NCI-H128 (cell line): Measurements from ENCODE around the gene KLHL18.
"Not testable (repeated sequence)": the region's sequence is repeated elsewhere in the genome, so short reads cannot be mapped to it uniquely, and the experiment has no call there.

Experiments used
- DNase-seq: peaks from one replicate; lab custom pipeline; 2025; ENCODE audit not compliant: unreplicated experiment; lab: John Stamatoyannopoulos, UW

KLHL18 gene

DNA sequence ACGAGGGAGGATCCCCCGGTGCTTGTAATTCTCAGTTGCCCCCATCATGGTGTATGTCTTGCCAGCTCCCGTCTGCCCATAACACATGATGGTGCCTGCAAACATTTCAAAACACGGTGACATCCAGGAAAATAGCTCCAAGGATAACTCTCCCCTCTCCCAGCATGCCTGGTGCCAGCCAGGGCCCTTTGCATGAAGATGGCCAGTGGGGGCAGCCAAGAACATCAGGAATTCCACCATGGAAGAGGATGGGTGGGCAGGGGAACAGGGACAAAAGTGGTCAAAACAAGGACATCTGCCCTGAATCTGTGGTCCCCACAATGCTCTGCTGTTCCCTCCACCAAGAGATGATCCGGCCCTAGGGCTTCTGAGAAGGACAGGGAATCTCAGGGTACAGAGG, 9.2 kb upstream of the KLHL18 start:
- DNase-seq: no peak

DNA sequence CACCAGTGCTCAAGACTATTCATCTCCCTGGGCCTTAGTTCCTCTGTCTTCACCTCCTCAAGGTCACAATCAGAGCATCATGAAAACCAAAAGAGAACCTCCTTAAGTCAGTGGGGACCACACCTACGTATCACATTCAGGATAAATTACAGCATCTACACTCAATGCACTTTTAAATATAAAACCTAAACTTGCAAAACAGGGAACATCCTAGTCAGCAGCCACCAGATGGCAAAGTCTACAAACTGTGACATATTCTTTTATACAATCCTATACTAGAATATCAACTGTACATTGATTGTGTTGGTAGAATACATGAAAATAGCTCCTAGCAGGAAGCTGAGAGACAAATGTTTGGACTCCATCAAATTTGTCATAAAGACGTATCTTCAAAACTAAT, 8.1 kb upstream of the KLHL18 start:
- no peak for DNase-seq

DNA sequence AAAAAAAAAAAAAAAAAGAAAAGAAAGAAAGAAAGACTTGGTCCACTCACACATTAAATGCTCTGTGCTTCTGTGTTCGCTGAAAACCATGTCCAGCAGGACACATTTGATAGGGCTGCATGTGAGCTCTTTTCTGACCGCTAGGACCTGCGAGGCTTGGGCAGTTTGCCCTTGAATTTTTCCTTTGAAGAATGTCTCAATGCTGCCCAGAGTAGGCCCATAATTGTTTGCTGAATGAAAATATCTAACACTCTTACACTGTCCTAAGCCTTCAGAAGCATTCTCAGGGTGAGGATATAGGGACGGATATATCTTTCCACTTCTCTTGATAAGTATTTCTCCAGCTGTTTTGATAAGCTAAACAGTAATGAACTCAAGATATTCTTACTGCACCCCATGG, 6.2 kb upstream of the KLHL18 start:
- no peak for DNase-seq

DNA sequence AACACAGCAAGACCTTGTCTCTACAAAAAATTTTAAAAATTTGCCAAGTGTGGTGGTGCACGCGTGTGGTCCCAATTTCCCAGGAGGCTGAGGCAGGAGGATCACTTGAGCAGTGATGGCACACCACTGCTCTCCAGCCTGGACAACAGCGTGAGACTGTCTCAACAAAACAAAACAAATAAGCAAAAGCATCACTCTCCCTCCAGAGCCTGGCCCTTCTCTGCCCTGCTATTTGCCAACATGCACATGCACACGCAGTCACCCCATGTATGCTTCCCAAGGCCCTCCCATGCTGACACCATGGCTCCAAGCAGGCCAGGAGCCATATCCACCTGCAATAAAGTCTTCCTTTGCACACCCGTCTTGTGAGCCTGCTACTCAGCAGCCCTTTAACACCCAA, 2.2 kb upstream of the KLHL18 start:
- no peak for DNase-seq

DNA sequence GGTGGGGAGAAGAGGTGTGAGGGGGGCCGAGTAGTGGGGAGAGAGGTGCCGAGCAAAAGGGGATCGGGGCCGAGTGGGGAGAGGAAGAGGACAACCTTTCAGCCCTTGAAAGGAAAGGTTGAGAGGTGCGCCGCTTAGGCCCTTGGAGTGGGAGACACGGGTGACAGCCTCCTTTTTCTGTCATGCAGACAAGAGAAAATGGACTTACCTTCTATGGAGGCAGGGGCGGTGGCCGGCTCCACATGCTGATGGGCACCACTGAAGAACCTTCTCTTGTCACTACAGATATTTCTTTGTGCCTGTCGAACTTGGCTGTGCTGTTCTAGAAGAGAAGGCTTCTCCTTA, 421 bp downstream of the KLHL18 start:
- DNase-seq: no peak

DNA sequence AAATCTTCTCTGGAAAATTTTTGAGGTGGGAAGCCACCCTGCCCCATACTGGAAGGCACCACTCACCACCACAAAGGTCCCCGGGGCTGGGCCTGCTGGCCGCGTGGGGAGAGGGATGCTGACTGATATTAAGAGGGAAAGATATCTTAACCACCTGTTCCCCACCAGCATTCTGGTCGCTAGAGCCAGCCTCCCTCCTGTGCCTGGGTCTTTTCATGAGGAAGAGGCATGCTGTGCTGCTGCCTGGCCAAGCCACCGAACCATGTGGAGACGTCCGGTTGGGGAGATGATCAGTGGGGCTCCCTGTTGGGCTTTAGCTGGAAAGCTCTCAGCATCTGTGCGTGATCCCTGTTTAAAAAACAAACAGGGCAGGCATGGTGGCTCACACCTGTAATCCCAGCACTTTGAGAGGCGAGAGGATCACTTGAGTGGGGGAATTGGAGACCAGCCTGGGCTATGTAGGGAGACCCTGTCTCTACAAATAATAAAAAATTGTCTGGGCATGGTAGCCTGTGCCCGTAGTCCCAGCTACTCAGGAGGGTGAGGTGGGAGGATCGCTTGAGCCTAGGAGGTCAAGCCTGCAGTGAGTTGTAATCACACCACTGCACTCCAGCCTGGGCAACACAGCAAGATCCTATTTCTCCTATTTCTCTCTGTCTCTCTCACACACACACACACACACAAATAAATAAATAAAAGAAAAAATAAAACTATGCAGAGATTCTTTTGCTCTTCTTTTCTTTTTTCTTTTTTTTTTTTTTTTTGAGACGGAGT, 1.0 kb downstream of the KLHL18 start:
- DNase-seq: no peak

DNA sequence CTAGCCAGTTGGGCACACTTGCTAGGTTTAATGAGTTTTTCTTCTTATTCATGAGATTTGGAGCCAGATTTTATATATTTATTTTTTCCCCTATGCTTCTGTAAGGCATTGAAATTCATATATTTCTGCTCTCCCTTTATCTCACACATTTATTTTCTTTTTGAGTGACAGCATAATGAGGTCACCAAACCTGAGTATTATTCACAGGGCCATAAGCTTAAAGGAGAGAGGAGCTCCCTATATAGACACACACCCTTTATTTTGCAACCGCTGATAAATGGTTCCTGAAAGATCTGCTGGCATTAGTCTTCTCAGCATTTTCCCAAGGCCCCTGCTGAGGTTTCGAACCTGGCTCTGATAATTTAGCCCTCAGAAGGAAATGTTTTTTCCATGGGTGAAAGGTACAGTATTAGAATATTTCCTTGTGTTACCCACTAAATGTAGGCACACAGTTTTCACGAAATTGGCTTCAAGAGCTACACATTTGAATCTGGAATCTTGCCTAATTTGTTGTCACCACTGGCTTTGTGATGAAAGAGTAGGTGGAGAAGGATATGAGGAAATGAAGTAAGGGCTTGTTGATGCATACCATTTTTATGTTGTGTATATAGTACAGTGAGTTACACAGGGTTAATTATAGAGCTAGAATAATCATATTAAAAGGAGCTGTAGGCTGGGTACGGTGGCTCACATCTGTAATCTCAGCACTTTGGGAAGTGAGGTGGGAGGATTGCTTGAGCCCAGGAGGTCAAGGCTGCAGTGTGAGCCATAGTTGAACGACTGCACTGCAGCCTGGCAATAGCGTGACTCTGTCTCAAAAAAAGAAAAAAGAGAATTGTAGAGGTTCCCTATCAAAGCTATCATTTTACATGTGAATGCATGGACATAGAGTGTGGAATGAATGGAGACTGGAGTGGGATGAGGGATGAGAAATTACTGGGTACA, 6.5 kb downstream of the KLHL18 start:
- no peak for DNase-seq

DNA sequence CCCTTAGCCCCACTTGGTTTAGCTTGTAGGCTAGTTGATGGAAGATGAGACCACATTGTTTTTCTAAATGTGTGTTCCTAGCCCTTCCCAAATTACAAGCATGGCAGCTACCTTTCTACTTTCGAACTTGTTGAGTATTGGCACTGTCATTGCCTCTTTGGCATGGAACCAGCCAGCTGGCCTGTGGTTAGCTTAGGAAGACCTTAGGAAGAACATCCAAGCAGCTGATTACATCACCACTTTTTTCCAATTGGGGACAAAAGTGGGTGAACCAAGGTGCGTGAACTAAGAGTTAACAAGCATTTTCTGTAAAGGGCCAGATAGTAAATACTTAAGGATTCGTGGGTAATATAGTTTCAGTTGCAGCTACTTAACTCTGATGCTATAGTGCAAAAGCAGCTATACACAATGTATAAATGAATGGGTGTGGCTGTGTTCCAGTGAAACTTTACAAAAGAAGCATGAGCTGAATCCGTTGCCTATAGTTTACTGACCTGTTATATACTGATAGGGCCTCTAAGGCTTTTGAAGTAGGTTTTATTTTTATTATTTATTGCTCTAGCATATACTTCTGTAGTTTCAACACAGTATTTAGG, 8.5 kb downstream of the KLHL18 start:
- DNase-seq: no peak

DNA sequence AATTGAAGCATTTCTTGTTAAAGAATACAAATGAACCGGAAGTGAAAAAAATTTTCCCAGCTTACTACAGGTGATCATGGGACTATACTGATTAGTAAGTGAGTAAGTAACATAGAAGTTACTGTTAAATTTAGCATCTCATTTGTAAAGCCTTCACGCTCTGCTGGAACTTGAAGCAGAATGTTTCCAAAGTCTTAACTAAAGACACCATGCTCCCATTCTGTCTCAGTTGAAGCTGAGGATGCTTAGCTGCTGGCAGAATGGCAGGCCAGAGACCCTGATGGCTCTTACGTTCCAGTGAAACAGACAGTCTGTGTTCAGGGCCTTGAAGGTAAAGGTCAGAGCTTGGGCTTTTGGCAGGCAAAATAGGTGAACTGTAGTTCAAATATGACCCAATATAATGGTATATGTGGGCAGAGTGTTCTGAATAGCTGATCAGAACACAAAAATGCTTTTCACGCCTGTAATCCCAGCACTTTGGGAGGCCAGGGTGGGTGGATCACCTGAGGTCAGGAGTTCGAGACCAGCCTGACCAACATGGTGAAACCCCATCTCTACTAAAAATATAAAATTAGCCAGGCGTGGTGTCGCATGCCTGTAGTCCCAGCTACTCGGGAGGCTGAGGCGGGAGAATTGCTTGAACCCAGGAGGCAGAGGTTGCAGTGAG, 9.1 kb downstream of the KLHL18 start:
- DNase-seq: not testable (repeated sequence)

DNA sequence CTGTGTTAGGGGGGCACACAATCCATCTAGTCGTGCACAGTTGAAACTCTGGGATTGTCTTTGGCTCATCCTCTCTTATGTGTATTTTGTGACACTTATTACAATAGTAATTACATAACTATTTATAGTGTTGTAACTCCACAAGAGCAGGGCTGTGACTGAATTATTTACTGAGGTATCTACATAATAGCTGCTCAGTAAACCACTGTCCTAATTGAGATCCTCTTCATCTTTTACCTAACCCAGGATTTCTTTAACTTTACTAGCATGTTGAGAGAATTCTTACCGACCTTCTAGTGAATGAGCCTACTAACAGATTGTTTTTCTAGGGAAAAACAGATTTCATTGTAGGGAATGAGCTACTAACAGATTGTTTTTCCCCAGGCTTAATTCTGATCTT, 11.1 kb downstream of the KLHL18 start:
- no peak for DNase-seq

DNA sequence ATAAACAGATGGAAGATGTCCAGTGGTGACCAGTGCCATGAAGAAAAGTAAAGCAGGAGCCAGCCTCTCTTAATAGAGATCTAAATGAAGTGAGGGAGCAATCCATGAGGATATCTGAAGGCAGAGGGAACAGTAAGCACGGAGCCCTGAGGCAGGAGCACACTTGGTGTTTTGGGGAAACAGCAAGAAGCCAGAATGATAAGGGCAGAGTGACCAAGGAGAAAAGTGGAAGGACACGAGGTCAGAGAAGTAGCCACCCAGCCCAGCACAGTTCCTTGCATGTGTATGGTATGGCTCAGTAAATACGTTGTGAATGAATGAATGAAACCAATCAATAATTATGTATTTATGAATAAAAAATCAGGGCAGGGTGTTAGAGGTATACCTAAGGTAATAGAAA, 11.6 kb downstream of the KLHL18 start:
- DNase-seq: no peak

DNA sequence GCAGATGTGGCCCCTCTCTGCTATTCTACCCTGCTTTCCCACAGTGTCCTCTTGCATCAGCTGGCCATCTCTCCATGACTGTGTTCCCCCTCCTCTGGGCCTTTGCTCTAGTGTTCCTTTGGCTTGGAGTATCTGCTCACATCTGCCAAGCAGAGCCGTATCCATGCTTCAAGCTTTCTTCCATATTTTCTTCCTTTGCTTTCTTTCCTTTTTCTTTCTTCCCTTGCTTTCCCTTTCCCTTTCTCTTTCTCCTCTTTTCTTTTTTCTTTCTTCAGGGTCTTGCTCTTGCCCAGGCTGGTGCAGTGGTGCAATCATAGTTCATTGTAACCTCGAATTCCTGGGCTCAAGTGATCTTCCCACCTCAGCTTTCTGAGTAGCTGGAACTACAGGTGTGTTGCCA, 12.6 kb downstream of the KLHL18 start:
- no peak for DNase-seq

DNA sequence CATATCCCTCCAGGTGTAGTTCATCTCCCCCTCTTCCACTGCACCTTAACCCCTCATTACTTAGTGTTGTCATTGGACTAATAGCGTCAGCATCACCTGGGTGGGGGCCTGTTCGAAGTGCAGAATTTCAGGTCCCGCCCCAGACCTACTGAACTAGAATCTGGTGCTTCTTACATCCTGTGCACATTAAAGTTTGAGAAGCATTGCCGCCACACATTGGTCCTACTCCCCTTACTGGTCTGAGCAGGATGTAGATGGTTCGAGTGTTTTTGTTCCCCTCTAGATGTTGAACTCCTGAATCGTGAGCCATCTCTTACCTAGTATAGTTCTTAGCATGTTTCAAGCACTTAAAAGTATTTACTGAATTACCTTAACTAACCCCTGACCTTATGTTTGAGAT, 13.2 kb downstream of the KLHL18 start:
- no peak for DNase-seq

DNA sequence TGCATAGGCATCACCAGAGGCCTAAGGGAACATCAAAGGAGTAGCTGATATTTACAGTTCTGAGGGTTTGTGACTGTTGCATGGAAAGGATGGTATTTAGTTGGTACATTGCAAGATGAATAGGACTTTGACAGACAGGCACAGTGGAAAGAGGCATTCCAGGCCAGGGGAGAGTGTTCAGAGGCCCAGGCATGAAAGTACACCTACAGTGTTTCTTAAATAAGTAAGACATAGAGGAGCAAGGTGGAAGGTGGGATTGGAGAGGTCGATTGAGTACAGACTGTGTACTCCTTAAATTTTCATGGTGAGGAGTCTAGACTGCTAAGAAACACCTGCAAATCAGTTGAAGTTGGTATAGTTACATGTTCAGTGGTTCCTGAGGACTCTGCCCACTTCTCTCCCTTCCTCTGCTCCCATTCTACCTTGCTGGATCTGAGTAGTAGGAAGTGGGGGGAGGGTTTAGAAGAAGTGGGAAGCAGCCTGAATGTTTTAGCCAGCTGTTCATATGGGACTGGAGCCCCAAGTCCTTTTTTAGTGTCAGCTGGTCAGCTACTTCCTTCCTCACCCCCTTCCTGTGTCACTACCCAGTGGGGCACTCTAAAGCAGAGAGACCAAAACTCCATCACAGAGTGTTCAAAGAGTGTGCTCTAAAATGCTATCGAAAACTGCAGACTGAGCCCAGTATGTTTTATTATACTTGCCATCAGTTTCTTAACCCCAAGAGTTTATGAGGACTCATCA, 14.0 kb downstream of the KLHL18 start:
- DNase-seq: no peak

DNA sequence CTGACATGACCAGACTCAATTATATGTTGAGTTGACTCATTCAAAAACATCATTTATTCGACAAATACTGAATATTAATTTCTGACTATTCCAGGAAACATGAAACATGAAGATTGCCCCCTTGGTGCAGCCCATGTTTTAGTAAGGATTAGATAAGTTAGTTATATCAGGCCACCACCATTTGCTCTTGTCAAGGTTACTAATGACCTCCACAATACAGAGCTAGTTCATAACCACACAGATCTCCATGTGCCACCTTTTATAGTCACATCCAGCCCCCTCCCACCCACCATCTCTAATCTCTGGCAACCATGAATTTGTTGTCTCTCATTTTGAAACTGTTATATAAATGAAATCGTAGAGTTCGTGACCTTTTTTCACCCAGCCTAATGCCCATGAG, 15.7 kb downstream of the KLHL18 start:
- DNase-seq: no peak

DNA sequence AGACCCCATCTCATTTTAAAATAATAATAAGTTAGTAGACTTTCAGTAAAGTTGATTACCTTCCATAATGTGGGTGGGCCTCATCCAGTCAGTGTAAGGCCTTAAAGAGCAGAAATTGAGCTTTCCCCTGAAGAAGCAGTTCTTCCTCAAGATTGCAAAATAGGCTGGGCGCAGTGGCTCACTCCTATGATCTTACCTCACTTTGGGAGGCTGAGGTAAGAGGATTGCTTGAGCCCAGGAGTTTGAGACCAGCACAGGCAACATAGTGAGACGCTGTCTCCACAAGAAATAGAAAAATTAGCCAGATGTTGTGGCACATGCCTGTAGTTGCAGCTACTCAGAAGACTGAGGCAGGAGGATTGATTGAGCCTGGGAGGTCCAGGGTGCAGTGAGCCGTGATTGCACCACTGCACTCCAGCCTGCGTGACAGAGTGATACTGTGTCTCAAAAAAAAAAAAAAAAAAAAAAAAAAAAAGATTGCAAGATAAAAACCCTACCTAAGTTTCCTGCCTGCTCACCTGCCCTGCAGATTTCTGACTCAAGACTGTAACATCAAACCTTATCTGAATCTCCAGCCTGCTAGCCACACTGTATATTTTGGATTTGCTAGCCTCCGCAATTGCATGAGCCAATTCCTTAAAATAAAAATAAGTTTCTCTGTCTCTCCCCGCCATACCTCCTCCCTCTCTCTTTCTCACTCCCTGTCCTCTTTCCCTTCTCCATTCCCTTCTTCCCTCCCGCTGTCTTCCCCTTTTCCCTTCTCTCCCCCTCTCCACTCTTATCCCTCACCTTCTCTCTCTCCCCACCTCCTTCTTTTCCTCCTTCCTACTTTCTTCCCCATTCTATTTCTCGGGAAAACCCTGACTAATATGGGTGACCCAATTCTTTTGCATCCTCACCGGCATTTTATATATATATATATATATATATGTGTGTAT, 16.9 kb downstream of the KLHL18 start:
- DNase-seq: no peak

DNA sequence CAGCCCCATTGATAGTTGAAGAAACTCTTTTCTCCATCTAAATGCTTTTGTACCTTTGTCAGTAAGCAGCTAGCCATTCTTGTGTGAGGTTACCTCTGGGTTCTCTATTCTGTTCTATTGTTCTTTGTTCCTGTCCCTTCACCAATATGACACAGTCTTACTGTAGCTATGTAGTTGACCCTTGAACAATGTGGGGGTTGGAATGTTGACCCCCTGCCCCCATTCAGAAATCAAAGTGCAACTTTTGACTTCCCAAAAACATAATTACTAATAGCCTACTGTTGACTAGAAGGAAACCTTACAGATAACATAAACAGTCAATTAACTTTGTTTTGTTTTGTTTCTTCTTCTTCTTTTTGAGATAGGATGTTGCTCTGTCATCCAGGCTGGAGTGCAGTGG, 18.7 kb downstream of the KLHL18 start:
- DNase-seq: no peak

DNA sequence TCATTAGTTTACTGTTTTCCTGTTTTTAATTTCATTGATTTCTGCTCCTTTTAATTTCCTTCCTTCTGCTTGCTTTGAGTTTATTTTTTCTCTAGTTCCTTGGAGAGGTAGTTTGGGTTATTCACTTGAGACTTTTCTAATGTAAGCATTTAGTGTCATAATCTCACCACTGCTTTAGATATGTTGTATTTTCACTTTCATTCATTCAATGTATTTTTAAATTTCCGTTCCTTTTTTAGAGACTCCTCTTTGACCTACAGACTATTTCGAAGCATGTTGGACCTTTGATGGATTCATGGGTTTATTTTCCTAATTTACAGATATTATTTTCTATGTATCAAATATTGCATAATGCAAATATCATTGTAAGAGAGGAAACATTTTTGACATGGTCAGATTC, 23.3 kb downstream of the KLHL18 start:
- no peak for DNase-seq

DNA sequence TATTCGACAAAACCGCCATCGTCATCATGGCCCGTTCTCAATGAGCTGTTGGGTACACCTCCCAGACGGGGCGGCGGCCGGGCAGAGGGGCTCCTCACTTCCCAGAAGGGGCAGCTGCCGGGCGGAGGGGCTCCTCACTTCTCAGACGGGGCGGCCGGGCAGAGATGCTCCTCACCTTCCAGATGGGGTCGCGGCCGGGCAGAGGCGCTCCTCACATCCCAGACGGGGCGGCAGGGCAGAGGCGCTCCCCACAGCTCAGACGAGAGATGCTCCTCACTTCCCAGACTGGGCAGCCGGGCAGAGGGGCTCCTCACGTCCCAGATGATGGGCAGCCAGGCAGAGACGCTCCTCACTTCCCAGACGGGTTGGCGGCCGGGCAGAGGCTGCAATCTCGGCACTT, 26.5 kb downstream of the KLHL18 start:
- DNase-seq: not testable (repeated sequence)

DNA sequence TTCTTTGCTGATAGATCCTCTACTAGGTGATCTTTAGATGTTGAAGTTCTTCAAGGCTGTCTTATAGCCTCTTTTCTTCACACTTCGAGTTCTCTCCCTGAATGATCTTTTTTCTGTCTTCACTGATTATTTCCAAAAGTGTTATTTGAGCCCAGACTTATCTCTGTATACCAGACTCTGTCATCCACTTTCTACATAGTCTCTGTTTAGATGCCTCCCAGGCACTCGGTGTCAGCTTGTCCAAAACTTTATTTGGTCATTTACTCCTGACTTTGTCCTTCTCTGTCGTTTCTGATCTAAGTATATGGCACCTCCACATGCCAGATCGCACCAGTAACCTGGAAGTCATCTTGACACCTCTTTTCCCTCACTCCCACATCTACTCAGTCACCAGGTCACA, 27.6 kb downstream of the KLHL18 start:
- no peak for DNase-seq
